T-helper 2 cell treated with Interferon-gamma antibody and Interleukin-4, amounts not matched to agents 5 μg/mL and 100 μg/mL, for 36 hours (primary cell): ENCODE data around the gene ACP1.

ENCODE experiments used
- DNase-seq: peaks from one replicate; pipeline ENCODE4 v3.0.0; 2021; ENCODE audit warnings: low spot score
- H3K27ac Mint-ChIP-seq: one replicate; pipeline ENCODE4 v1.8.0; 2021; ENCODE audit warnings: mild to moderate bottlenecking, mixed read lengths
- H3K27me3 Mint-ChIP-seq: one replicate; pipeline ENCODE4 v1.8.0; 2021; ENCODE audit warnings: low read depth, mixed read lengths
- H3K36me3 Mint-ChIP-seq: one replicate; pipeline ENCODE4 v1.8.0; 2021; ENCODE audit warnings: low read depth, mixed read lengths
- H3K4me1 Mint-ChIP-seq: one replicate; pipeline ENCODE4 v1.8.0; 2021; ENCODE audit warnings: low read depth, mixed read lengths
- H3K4me3 Mint-ChIP-seq: one replicate; pipeline ENCODE4 v1.8.0; 2022; ENCODE audit warnings: mild to moderate bottlenecking, moderate library complexity, mixed read lengths
- H3K9me3 Mint-ChIP-seq: one replicate; pipeline ENCODE4 v1.8.0; 2021; ENCODE audit warnings: mixed read lengths

ACP1 gene

GRCh38 chr2:264493-265468 lies at the start of gene ACP1:
TSS of gene ACP1 (plus strand) at chr2:264947. CDS start at chr2:264965, 18 bp downstream.
- DNase-seq = peak; percentile 96
- H3K27ac Mint-ChIP-seq = peak within 1 kb of the TSS; percentile 95
- no peaks in the 10 kb centered on the region for H3K9me3 Mint-ChIP-seq
- H3K4me3 Mint-ChIP-seq = peak within 1 kb of the TSS; percentile 95
- H3K27me3 Mint-ChIP-seq = no peaks in the 10 kb centered on the region
- H3K36me3 Mint-ChIP-seq = peaks cover 5% of the 10 kb centered on the region
- H3K4me1 Mint-ChIP-seq = peaks cover 40% of the 10 kb centered on the region

- H3K36me3 Mint-ChIP-seq = peaks cover 6% of the 10 kb centered on the region
- H3K27ac Mint-ChIP-seq = no peak overlapping the region
- H3K4me3 Mint-ChIP-seq = no peak overlapping the region
- no peaks in the 10 kb centered on the region for H3K4me1 Mint-ChIP-seq
- H3K27me3 Mint-ChIP-seq = peaks cover 3% of the 10 kb centered on the region
- H3K9me3 Mint-ChIP-seq = no peaks in the 10 kb centered on the region
- DNase-seq = no peak
Observed at GRCh38 chr2:216068-216467, 48.7 kb upstream of the ACP1 start.

- Mint-ChIP-seq H3K4me3 (no peak overlapping the region), H3K27me3 (no peaks in the 10 kb centered on the region), H3K27ac (no peak overlapping the region)
Observed at GRCh38 chr2:223451-223850, 41.3 kb upstream of the ACP1 start.

GRCh38 chr2:223971-224760 lies 40.6 kb upstream of the ACP1 start:
- Mint-ChIP-seq H3K9me3 (no peaks in the 10 kb centered on the region), H3K4me1 (peaks cover 18% of the 10 kb centered on the region), H3K4me3 (no peak overlapping the region), H3K36me3 (peaks cover 18% of the 10 kb centered on the region), H3K27ac (no peak overlapping the region), H3K27me3 (no peaks in the 10 kb centered on the region)
- no peak for DNase-seq

More at GRCh38 chr2:223451-223850, 41.3 kb upstream of the ACP1 start:
- H3K4me1 Mint-ChIP-seq = peaks cover 12% of the 10 kb centered on the region
- DNase-seq = no peak
- no peaks in the 10 kb centered on the region for H3K9me3 Mint-ChIP-seq
- H3K36me3 Mint-ChIP-seq = peaks cover 18% of the 10 kb centered on the region

DNA sequence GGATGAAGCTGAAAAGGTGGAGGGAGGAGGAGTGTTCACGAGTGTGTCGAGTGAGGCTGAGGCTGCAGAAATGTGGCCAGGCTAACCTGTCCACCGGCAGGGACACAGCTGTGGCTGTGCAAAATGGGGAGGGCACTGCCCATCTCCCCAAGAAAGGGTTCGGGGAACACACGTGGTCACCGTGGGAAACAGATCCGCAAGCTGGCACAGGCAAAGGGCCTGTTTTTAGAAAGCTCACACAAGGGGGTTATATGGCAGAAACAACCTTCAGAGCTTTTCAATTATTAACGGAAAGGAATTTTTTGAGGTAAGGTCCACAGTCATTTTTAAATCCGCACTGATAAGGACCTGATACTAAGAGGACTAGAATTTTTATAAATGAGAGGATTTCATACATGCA lies 36.6 kb upstream of the ACP1 start:
- DNase-seq = peak; percentile 38
- Mint-ChIP-seq H3K4me3 (no peak overlapping the region), H3K27ac (peak overlapping the region; percentile 43), H3K36me3 (peaks cover 19% of the 10 kb centered on the region), H3K9me3 (no peaks in the 10 kb centered on the region), H3K27me3 (no peaks in the 10 kb centered on the region), H3K4me1 (peaks cover 24% of the 10 kb centered on the region)

GRCh38 chr2:228518-229278 lies 36.0 kb upstream of the ACP1 start:
- H3K4me1 Mint-ChIP-seq = peaks cover 22% of the 10 kb centered on the region
- H3K27ac Mint-ChIP-seq = peak overlapping the region; percentile 62
- peaks cover 23% of the 10 kb centered on the region for H3K36me3 Mint-ChIP-seq
- no peaks in the 10 kb centered on the region for H3K9me3 Mint-ChIP-seq
- peak; percentile 37 for DNase-seq
- H3K27me3 Mint-ChIP-seq = no peaks in the 10 kb centered on the region
- no peak overlapping the region for H3K4me3 Mint-ChIP-seq

GRCh38 chr2:231521-232185 lies 33.1 kb upstream of the ACP1 start:
- Mint-ChIP-seq H3K9me3 (peaks cover 5% of the 10 kb centered on the region), H3K4me1 (peaks cover 22% of the 10 kb centered on the region), H3K27ac (no peak overlapping the region), H3K27me3 (no peaks in the 10 kb centered on the region), H3K36me3 (peaks cover 22% of the 10 kb centered on the region), H3K4me3 (no peak overlapping the region)
- DNase-seq = no peak

GRCh38 chr2:233030-233429 lies 31.7 kb upstream of the ACP1 start:
- H3K27ac Mint-ChIP-seq = no peak overlapping the region
- peaks cover 5% of the 10 kb centered on the region for H3K9me3 Mint-ChIP-seq

DNA sequence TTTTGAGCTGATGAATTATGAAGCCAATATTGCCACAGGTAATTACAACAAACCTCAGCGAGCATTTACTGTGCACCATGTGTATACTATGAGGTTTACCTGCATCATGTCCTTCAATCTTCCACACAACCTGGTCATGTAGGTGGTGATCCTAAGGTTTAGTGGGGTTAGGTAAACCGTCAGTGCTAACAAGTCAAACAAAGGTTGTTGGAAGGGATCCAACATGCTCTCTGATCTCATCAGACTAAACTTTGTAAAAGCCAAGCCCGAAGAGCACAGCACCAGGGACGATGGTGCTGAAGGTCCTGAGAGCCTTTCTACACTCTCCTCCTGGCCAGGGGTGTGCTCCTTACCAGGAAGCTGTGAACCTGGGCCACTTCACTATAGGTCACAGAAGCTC lies 30.3 kb upstream of the ACP1 start:
- Mint-ChIP-seq H3K4me3 (no peak overlapping the region), H3K9me3 (peaks cover 5% of the 10 kb centered on the region), H3K27ac (no peak overlapping the region), H3K4me1 (peaks cover 11% of the 10 kb centered on the region), H3K27me3 (no peaks in the 10 kb centered on the region), H3K36me3 (peaks cover 17% of the 10 kb centered on the region)
- no peak for DNase-seq

More at GRCh38 chr2:233030-233429, 31.7 kb upstream of the ACP1 start:
- Mint-ChIP-seq H3K4me1 (peaks cover 14% of the 10 kb centered on the region), H3K27me3 (no peaks in the 10 kb centered on the region), H3K4me3 (no peak overlapping the region), H3K36me3 (peaks cover 17% of the 10 kb centered on the region)
- no peak for DNase-seq

DNA sequence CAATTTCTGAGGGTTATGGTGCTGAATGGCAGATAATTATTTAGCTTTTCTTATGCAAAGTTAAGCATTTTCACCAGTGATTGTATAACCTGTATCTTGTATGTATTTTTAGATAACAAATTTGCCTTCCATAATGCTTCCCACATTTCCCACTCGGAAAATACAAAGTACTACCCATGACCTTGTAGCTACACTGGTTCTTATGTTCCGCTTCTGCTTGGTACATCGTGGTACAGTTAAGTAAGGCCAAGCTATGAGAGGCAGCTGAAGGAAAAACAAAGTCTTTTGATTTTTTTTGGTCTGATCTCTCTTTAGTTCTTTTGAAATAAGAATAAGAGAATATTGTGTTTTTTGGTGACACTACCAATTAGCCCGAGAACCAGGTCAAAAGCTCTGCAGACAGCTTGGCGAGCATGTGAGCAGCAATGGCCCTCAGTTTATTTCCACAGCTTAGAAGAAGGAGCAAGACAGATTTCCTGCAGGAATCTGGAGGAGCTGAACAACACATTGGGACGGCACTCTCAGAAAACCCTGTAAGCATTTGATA lies 27.7 kb upstream of the ACP1 start:
- H3K4me1 Mint-ChIP-seq = peaks cover 5% of the 10 kb centered on the region
- peaks cover 25% of the 10 kb centered on the region for H3K36me3 Mint-ChIP-seq
- H3K27me3 Mint-ChIP-seq = no peaks in the 10 kb centered on the region
- peaks cover 9% of the 10 kb centered on the region for H3K9me3 Mint-ChIP-seq
- DNase-seq = no peak
- H3K4me3 Mint-ChIP-seq = no peak overlapping the region
- H3K27ac Mint-ChIP-seq = no peak overlapping the region

GRCh38 chr2:237878-238277 lies 26.9 kb upstream of the ACP1 start:
- H3K27me3 Mint-ChIP-seq = no peaks in the 10 kb centered on the region
- peaks cover 30% of the 10 kb centered on the region for H3K36me3 Mint-ChIP-seq
- no peak overlapping the region for H3K4me3 Mint-ChIP-seq
- H3K9me3 Mint-ChIP-seq = peaks cover 14% of the 10 kb centered on the region
- H3K4me1 Mint-ChIP-seq = peaks cover 5% of the 10 kb centered on the region
- no peak for DNase-seq
- H3K27ac Mint-ChIP-seq = no peak overlapping the region

- DNase-seq = no peak
- Mint-ChIP-seq H3K27ac (no peak overlapping the region), H3K9me3 (peaks cover 14% of the 10 kb centered on the region), H3K4me3 (no peak overlapping the region), H3K4me1 (peaks cover 5% of the 10 kb centered on the region), H3K27me3 (no peaks in the 10 kb centered on the region), H3K36me3 (peaks cover 31% of the 10 kb centered on the region)
Observed at GRCh38 chr2:238431-238830, 26.3 kb upstream of the ACP1 start.

DNA sequence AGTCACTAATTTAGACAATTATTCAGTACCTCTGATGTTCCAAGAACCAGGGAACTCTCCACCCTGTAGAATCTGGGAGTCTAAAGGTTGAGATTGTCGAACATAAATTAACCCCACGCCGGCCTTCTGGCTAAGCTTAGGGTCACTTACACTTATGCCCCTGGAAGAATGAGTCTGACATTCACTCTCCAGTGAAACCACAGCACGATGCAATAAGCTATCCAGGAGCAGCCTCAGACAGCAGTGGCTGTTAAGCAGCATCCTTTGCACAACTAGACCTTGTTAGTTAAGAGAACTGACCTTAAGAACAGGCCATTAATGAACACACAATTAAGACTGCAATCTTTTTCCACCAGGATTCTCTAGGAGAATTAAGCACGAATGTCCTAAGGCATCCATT lies 25.9 kb upstream of the ACP1 start:
- no peak overlapping the region for H3K27ac Mint-ChIP-seq
- H3K4me3 Mint-ChIP-seq = no peak overlapping the region
- H3K9me3 Mint-ChIP-seq = peaks cover 12% of the 10 kb centered on the region
- H3K4me1 Mint-ChIP-seq = peaks cover 5% of the 10 kb centered on the region
- DNase-seq = no peak
- peaks cover 29% of the 10 kb centered on the region for H3K36me3 Mint-ChIP-seq
- no peaks in the 10 kb centered on the region for H3K27me3 Mint-ChIP-seq
